Esophagus squamous epithelium (tissue), 4 donors: ENCODE results near the gene MXD1.

ENCODE experiments used
- POLR2A ChIP-seq, 4 donors: fragments of 450-650 bp; IDR thresholded peaks; one replicate each; pipeline ENCODE4 v1.6.1; 2017; ENCODE audit warnings: antibody characterized with exemption in 4 of 4, mild to moderate bottlenecking in 4 of 4, moderate library complexity in 3 of 4
- TF ChIP-seq, protein P1 (sequence below), 6 experiments: fragments of 450-650 bp in 4 of 6; fragments of 200-600 bp in 2 of 6; sonication (generic) in 2 of 6; IDR thresholded peaks; one replicate each; pipeline ENCODE4 v1.5.1; 2016 to 2019; ENCODE audit warnings: antibody characterized with exemption in 6 of 6, mild to moderate bottlenecking in 4 of 6, moderate library complexity in 4 of 6

DNA sequence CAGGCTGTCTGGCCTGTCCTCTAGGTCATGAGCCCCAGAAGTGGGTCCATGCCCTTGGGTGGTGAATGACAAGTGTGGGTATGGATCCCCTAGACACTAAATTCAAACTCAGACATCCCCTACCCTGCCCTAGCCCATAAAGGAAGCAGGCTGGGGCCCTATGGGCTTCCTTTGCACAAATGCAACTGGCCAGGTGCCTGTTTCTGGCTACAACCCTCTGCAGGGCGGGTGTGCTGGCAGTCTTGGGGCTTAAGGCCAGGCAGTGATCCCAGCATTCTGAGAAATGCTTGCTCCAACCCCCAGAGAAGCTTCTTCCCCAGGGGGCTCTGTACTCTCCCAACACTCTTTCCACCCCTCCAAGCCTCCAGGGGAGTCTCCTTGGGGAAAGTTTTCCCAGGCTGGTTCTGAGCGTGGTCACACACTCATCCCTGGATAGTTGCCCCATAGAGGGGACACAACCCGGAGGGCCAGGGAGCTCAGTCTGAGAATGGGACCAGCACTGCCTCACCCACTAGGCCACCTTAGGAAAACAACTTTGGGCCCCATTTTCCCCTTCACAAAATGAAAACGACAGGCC, 63.1 kb downstream of the MXD1 start:
- TF ChIP-seq, protein P1, sequence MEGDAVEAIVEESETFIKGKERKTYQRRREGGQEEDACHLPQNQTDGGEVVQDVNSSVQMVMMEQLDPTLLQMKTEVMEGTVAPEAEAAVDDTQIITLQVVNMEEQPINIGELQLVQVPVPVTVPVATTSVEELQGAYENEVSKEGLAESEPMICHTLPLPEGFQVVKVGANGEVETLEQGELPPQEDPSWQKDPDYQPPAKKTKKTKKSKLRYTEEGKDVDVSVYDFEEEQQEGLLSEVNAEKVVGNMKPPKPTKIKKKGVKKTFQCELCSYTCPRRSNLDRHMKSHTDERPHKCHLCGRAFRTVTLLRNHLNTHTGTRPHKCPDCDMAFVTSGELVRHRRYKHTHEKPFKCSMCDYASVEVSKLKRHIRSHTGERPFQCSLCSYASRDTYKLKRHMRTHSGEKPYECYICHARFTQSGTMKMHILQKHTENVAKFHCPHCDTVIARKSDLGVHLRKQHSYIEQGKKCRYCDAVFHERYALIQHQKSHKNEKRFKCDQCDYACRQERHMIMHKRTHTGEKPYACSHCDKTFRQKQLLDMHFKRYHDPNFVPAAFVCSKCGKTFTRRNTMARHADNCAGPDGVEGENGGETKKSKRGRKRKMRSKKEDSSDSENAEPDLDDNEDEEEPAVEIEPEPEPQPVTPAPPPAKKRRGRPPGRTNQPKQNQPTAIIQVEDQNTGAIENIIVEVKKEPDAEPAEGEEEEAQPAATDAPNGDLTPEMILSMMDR (IDR thresholded peaks at IDR 0.05), result no peak
- TF ChIP-seq POLR2A (IDR thresholded peaks at IDR 0.05), result no peak
